ENCODE measurements around the gene ARHGAP31.

- TF ChIP-seq EZH2phosphoT487 (IDR thresholded peaks at IDR 0.05; ENCODE audit: insufficient read depth, low read depth) (no peak), EZH2 (IDR thresholded peaks at IDR 0.05; ENCODE audit: insufficient read depth, poor library complexity, severe bottlenecking) (no peak)
Measured at GRCh38 chr3:119396870-119397269, 102.7 kb downstream of the ARHGAP31 start.

Measured in GM23248 (cell line).